PC-9 (cell line): Measurements from ENCODE around the gene FAM117B.

Experiments
- CTCF ChIP-seq: fragments of 200-600 bp; sonication (generic); conservative IDR thresholded peaks from 2 replicates; pipeline ENCODE4 v1.6.1; 2017; ENCODE audit warnings: mixed run types, antibody characterized with exemption, mild to moderate bottlenecking, moderate library complexity
- EZH2 ChIP-seq: fragments of 200-600 bp; sonication (generic); IDR thresholded peaks from 2 replicates; pipeline ENCODE4 v1.8.0; 2017; ENCODE audit warnings: antibody characterized with exemption, low read depth

- TF ChIP-seq CTCF = no peak
- no peak for TF ChIP-seq EZH2
Observed at GRCh38 chr2:202723746-202724145, 89.0 kb downstream of the FAM117B start.
